Naive B cell (primary cell): ENCODE data around the gene UCP2. TPM values are rescaled to one million over a fixed set of nuclear protein-coding genes. Genes with fewer than 3 reads are reported as not detected.

ENCODE experiments used
- ATAC-seq, 2 donors: fragments of 150-1000 bp; cut with Tn5 transposase; 2 replicates each; pipeline ENCODE4 v1.10.0; 2021; ENCODE audit warnings: low read depth in 2 of 2, mild to moderate bottlenecking in 2 of 2, moderate library complexity in 2 of 2
- DNase-seq: peaks from one replicate; pipeline ENCODE4 v3.0.0; 2022
- H3K27ac Mint-ChIP-seq, 6 donors: one replicate each; pipeline ENCODE4 v1.8.0; 2020 to 2022; ENCODE audit warnings: mild to moderate bottlenecking in 6 of 6, mixed read lengths in 6 of 6, moderate library complexity in 5 of 6, inconsistent platforms in 2 of 6
- H3K27me3 Mint-ChIP-seq, 3 donors: one replicate each; pipeline ENCODE4 v1.8.0; 2021 to 2022; ENCODE audit warnings: mixed read lengths in 3 of 3, mild to moderate bottlenecking in 1 of 3
- H3K36me3 Mint-ChIP-seq, 2 donors: one replicate each; pipeline ENCODE4 v1.8.0; 2020 to 2022; ENCODE audit warnings: mixed read lengths in 2 of 2, inconsistent platforms in 1 of 2, mild to moderate bottlenecking in 1 of 2
- H3K4me1 Mint-ChIP-seq, 3 donors: one replicate each; pipeline ENCODE4 v1.8.0; 2020 to 2022; ENCODE audit warnings: mixed read lengths in 3 of 3, inconsistent platforms in 1 of 3, mild to moderate bottlenecking in 1 of 3, moderate library complexity in 1 of 3
- H3K4me3 Mint-ChIP-seq, 8 donors: one replicate each; pipeline ENCODE4 v1.8.0; 2020 to 2022; ENCODE audit warnings: mild to moderate bottlenecking in 8 of 8, mixed read lengths in 8 of 8, moderate library complexity in 8 of 8, inconsistent platforms in 2 of 8
- H3K9me3 Mint-ChIP-seq, 7 donors: one replicate each; pipeline ENCODE4 v1.8.0; 2020 to 2022; ENCODE audit warnings: mixed read lengths in 7 of 7, mild to moderate bottlenecking in 5 of 7, inconsistent platforms in 2 of 7, moderate library complexity in 1 of 7
- polyA plus RNA-seq, 6 donors: library from polyadenylated mRNA; unstranded; fragments of 300-500 nt; fragmentation: Illumina TruSeq; gene quantifications; one replicate each; pipeline ENCODE4 v1.2.3, GENCODE V29; 2021; ENCODE audit warnings: low read depth in 6 of 6

The UCP2 gene
- polyA plus RNA-seq, 6 donors from 2014 or later = 1,601 to 2,628 (median 2,020) TPM

DNA sequence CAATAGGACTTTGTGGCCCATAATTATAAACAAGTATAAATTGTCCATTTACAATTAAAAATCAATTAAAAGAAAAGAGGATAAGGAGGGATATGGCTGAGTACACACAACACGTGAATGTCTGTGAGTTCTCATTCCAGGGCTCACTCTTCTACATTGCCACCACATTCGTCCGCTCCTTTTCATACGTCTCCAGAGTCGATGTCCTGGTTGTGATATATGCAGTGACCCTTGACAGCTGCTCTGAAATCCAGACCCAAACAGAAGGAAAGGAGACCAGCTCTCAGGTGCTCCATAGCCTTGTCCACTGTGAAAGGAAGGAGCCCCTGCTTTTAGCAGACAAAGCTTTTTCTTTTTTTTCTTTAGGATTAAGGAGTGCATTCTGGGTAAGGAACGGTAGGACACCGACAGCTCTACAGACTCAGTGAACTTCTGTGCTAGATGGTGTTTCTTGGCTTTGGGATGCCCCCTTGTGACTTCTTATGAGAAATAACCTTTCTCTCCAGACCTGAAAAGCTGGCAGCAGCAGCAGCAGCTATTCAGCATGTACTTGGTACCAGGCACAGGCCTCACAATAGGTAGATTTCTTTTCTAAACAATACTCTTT, 51.5 kb downstream of the UCP2 start:
- no peaks in the 10 kb centered on the region for H3K9me3 Mint-ChIP-seq
- no peak overlapping the region for H3K4me3 Mint-ChIP-seq
- H3K36me3 Mint-ChIP-seq = peaks cover 17 to 21% of the 10 kb centered on the region in 2 donors
- ATAC-seq (no peak), DNase-seq (no peak)
- no peaks in the 10 kb centered on the region for H3K27me3 Mint-ChIP-seq
- no peaks in the 10 kb centered on the region for H3K4me1 Mint-ChIP-seq
- H3K27ac Mint-ChIP-seq = no peak overlapping the region

- ATAC-seq (no peak), DNase-seq (no peak)
- Mint-ChIP-seq H3K9me3 (no peaks in the 10 kb centered on the region), H3K27ac (no peak overlapping the region), H3K4me1 (no peaks in the 10 kb centered on the region), H3K4me3 (no peak overlapping the region), H3K36me3 (peaks cover 14 to 20% of the 10 kb centered on the region in 2 donors), H3K27me3 (no peaks in the 10 kb centered on the region)
Measured at GRCh38 chr11:73929388-73929787, 53.3 kb downstream of the UCP2 start.

Other genes with a start within 250 kb of the UCP2 start
- gene RAB6A, start 221.8 kb downstream of the UCP2 start, polyA plus RNA-seq = 10 to 100 TPM; 73.5 to 94.5 (median 84.2) TPM
- gene MRPL48, start 195.0 kb downstream of the UCP2 start, polyA plus RNA-seq = 10 to 100 TPM; 54.8 to 91.9 (median 60.3) TPM
- gene COA4, start 106.0 kb downstream of the UCP2 start, polyA plus RNA-seq = 10 to 100 TPM; 41.6 to 83.9 (median 65.2) TPM
- gene PAAF1, start 105.8 kb downstream of the UCP2 start, polyA plus RNA-seq = 10 to 100 TPM; 11.5 to 22.5 (median 16.0) TPM
- under 1 TPM in 4 of 6 donors, not detected in 2; 0.32 to 0.72 (median 0.37) TPM for gene DNAJB13, start 31.8 kb downstream of the UCP2 start, polyA plus RNA-seq
- under 1 TPM in 3 of 6 donors, not detected in 3; 0.09 to 0.31 (median 0.11) TPM for gene UCP3, start 26.2 kb upstream of the UCP2 start, polyA plus RNA-seq
- 10 to 100 TPM in 3 of 6 donors, 1 to 10 TPM in 3; 4.6 to 22.2 (median 9.9) TPM for gene C2CD3, start 188.2 kb upstream of the UCP2 start, polyA plus RNA-seq
- 10 to 100 TPM in 3 of 6 donors, 1 to 10 TPM in 3; 5.4 to 12.7 (median 10.7) TPM for gene PPME1, start 188.4 kb upstream of the UCP2 start, polyA plus RNA-seq